Skin of body (tissue), 2 donors: ENCODE measurements around the gene TCF15. TPM values are rescaled to one million over a fixed set of nuclear protein-coding genes. Genes with fewer than 3 reads are reported as not detected.
"Not testable (repeated sequence)": the region's sequence is repeated elsewhere in the genome, so short reads cannot be mapped to it uniquely, and the experiment has no call there.

Source experiments
- DNase-seq: peaks from one replicate; lab custom pipeline; 2025; lab: John Stamatoyannopoulos, UW
- total RNA-seq: library from RNA; depleted of rRNA; stranded (reverse); fragments of >200 nt; gene quantifications from one replicate; pipeline ENCODE4 v1.2.3, GENCODE V29; 2014

The TCF15 gene
- total RNA-seq, 1 donor from 2014 or later: 0.49 TPM

- peak; percentile 26 for DNase-seq
These were observed 32.5 kb upstream of the TCF15 start for GRCh38 chr20:642398-643174.

- DNase-seq: not testable (repeated sequence)
These were observed 31.9 kb upstream of the TCF15 start for GRCh38 chr20:642013-642397.

GRCh38 chr20:641516-641875 is 31.4 kb upstream of the TCF15 start:
- no peak for DNase-seq

GRCh38 chr20:640674-641515 is 30.8 kb upstream of the TCF15 start:
- DNase-seq: no peak

GRCh38 chr20:638579-638978 is 28.5 kb upstream of the TCF15 start:
- DNase-seq: no peak

GRCh38 chr20:637559-637958 is 27.4 kb upstream of the TCF15 start:
- DNase-seq: no peak

- no peak for DNase-seq
These were observed 25.8 kb upstream of the TCF15 start for GRCh38 chr20:635893-636338.

GRCh38 chr20:635028-635892 is 25.2 kb upstream of the TCF15 start:
- DNase-seq: no peak

GRCh38 chr20:634148-634925 is 24.2 kb upstream of the TCF15 start:
- no peak for DNase-seq

GRCh38 chr20:631101-631500 is 21.0 kb upstream of the TCF15 start:
- no peak for DNase-seq

GRCh38 chr20:626579-626978 is 16.5 kb upstream of the TCF15 start:
- DNase-seq: no peak

- DNase-seq: no peak
These were observed 15.3 kb upstream of the TCF15 start for GRCh38 chr20:625360-625932.

- no peak for DNase-seq
These were observed 13.6 kb upstream of the TCF15 start for GRCh38 chr20:623704-624103.

GRCh38 chr20:623021-623420 is 12.9 kb upstream of the TCF15 start:
- no peak for DNase-seq

GRCh38 chr20:622161-622560 is 12.1 kb upstream of the TCF15 start:
- no peak for DNase-seq

- no peak for DNase-seq
These were observed 11.1 kb upstream of the TCF15 start for GRCh38 chr20:621125-621756.

GRCh38 chr20:620246-620645 is 10.1 kb upstream of the TCF15 start:
- no peak for DNase-seq

- DNase-seq: no peak
These were observed 8.9 kb upstream of the TCF15 start for GRCh38 chr20:618980-619379.

- no peak for DNase-seq
These were observed 8.0 kb upstream of the TCF15 start for GRCh38 chr20:617934-618690.
